ENCODE data around the gene CILP2.

The CILP2 gene

DNA sequence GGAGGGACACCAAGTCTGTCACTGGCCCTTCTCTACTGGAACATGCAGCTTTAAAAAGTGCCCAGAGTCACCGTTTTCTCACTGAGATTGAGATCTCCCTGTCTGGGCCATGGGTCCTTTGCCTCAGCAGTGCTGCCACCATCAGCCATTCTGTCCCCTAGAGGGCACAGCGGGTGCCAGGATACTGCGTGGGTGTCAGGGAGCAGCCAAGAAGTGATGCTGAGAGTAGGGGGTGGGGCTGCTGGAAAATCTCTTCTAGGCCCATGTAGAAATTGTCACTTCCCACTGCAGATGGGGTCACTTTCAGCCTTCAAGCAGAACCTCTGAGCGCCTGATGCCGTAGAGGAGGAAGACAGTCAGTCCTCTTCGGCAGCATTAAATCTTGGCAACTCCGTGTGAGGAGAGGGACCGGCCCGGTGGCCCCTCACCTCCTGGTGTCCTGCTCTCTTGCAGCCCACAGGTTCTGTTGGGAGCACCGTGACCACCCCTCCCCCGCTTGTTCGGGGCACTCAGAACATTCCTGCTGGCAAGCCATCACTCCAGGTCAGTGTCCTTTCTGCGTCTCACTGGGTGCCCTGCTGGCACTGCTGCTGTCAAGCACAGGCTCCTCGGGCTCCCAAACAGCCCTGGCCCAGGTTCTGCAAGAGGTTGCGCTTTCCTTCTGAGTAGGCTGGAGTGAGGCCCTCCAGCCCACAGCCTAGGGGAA lies 44.1 kb upstream of the CILP2 start:
- H3K36me3 ChIP-seq (ENCODE audit: low read length), result no peaks in the 10 kb centered on the region; the same call in 1 of the 2 replicates
- H2AFZ ChIP-seq (ENCODE audit: low read depth, low read length, severe bottlenecking), result no peak overlapping the region
- no peak overlapping the region for H3K4me2 ChIP-seq (ENCODE audit: low read depth, low read length, poor library complexity, severe bottlenecking)
- peaks cover 13% of the 10 kb centered on the region for H3F3A ChIP-seq (ENCODE audit: insufficient read depth)
- H3K9me3 ChIP-seq (ENCODE audit: insufficient read depth, low read length), result no peaks in the 10 kb centered on the region
- no peaks in the 10 kb centered on the region for H4K20me1 ChIP-seq (ENCODE audit: low read depth, low read length)
- H3K27me3 ChIP-seq (ENCODE audit: low read length), result no peaks in the 10 kb centered on the region
- H3K79me2 ChIP-seq (ENCODE audit: insufficient read depth, low read length), result peaks cover 24% of the 10 kb centered on the region
- TF ChIP-seq, protein P1, sequence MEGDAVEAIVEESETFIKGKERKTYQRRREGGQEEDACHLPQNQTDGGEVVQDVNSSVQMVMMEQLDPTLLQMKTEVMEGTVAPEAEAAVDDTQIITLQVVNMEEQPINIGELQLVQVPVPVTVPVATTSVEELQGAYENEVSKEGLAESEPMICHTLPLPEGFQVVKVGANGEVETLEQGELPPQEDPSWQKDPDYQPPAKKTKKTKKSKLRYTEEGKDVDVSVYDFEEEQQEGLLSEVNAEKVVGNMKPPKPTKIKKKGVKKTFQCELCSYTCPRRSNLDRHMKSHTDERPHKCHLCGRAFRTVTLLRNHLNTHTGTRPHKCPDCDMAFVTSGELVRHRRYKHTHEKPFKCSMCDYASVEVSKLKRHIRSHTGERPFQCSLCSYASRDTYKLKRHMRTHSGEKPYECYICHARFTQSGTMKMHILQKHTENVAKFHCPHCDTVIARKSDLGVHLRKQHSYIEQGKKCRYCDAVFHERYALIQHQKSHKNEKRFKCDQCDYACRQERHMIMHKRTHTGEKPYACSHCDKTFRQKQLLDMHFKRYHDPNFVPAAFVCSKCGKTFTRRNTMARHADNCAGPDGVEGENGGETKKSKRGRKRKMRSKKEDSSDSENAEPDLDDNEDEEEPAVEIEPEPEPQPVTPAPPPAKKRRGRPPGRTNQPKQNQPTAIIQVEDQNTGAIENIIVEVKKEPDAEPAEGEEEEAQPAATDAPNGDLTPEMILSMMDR (IDR thresholded peaks at IDR 0.05; ENCODE audit: insufficient read depth, low read length, poor library complexity, severe bottlenecking), result no peak
- TF ChIP-seq EZH2phosphoT487 (conservative IDR thresholded peaks at IDR 0.05; ENCODE audit: low read length), result no peak
- no peaks in the 10 kb centered on the region for H3K9me2 ChIP-seq (replicated peaks; ENCODE audit: insufficient read depth, low read length)
- no peak overlapping the region for H3K4me3 ChIP-seq (ENCODE audit: insufficient read depth, low read length, poor library complexity, severe bottlenecking)
- no peak overlapping the region for H3K27ac ChIP-seq (ENCODE audit: low read depth, low read length)
- no peak overlapping the region for H3K9ac ChIP-seq (ENCODE audit: low read length)

DNA sequence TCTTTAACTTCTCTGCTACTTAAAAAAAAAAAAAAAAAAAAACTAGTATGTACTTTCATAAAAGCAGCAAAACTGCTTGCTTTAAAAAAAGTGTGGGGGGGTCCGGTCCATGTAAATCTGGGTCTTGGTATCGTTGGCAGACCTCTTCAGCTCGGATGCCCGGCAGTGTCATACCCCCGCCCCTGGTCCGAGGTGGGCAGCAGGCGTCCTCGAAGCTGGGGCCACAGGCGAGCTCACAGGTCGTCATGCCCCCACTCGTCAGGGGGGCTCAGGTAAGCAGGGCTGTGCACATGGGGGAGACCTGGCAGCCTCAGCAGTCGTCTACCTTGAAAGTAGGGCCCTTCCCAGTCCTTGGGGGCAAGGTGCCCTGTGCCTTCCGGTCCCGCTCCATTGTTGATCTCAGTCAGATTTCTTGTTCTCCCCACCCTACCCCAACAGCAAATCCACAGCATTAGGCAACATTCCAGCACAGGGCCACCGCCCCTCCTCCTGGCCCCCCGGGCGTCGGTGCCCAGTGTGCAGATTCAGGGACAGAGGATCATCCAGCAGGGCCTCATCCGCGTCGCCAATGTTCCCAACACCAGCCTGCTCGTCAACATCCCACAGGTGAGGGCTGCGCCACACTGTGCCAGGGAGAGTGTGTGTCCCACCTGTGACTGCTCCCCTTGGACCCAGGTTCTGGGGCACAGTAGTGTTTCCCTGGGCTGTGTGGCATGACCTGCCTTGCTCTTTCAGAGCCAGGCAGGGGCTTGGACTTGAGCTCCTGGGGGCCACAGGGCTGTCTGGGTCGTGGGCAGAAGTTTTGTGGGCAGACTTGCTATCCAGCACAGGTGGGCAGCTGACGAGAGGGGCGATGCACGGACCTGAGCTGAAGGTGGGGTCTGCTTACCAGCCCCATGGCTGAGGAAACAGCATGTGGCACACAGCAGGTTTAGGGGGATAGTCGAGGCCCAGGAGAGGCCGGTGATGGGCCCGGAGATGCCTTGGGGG lies 42.2 kb upstream of the CILP2 start:
- no peaks in the 10 kb centered on the region for H3F3A ChIP-seq (ENCODE audit: insufficient read depth)
- H3K4me2 ChIP-seq (ENCODE audit: low read depth, low read length, poor library complexity, severe bottlenecking), result no peak overlapping the region
- no peaks in the 10 kb centered on the region for H4K20me1 ChIP-seq (ENCODE audit: low read depth, low read length)
- H3K79me2 ChIP-seq (ENCODE audit: insufficient read depth, low read length), result peaks cover 11% of the 10 kb centered on the region
- no peaks in the 10 kb centered on the region for H3K9me2 ChIP-seq (replicated peaks; ENCODE audit: insufficient read depth, low read length)
- H3K9ac ChIP-seq (ENCODE audit: low read length), result no peak overlapping the region
- no peaks in the 10 kb centered on the region; the same call in 1 of the 2 replicates for H3K36me3 ChIP-seq (ENCODE audit: low read length)
- no peaks in the 10 kb centered on the region for H3K27me3 ChIP-seq (ENCODE audit: low read length)
- H3K4me3 ChIP-seq (ENCODE audit: insufficient read depth, low read length, poor library complexity, severe bottlenecking), result no peak overlapping the region
- no peaks in the 10 kb centered on the region for H3K9me3 ChIP-seq (ENCODE audit: insufficient read depth, low read length)
- H2AFZ ChIP-seq (ENCODE audit: low read depth, low read length, severe bottlenecking), result no peak overlapping the region
- TF ChIP-seq, protein P1 (IDR thresholded peaks at IDR 0.05; ENCODE audit: insufficient read depth, low read length, poor library complexity, severe bottlenecking), result no peak
- no peak for TF ChIP-seq EZH2phosphoT487 (conservative IDR thresholded peaks at IDR 0.05; ENCODE audit: low read length)
- no peak overlapping the region for H3K27ac ChIP-seq (ENCODE audit: low read depth, low read length)

DNA sequence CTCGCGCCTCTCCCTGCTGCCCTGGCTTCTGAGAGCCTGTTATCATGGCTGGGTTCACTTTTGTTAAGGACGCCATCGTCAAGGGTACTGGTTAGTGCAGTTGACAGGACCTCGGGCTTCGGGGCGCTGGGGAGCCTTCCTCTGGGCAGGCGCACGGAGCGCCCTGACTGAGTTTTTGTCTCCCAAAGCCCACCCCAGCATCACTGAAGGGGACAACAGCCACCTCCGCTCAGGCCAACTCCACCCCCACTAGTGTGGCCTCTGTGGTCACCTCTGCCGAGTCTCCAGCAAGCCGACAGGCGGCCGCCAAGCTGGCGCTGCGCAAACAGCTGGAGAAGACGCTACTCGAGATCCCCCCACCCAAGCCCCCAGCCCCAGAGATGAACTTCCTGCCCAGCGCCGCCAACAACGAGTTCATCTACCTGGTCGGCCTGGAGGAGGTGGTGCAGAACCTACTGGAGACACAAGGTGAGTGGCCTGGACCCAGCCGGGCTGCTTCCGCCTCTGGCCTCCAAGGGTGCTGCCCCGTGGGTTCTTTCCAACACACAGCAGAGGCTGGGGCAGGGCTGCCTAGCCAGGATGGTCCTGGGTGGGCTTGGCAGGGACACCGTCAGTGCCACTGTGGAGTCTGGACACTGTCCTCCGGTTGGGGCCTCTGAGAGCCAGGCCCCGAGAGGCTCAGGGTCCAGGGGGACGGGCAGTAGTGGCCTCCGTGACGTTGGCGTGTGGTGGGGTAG lies 39.6 kb upstream of the CILP2 start:
- Histone ChIP-seq H3K27me3 (ENCODE audit: low read length) (no peaks in the 10 kb centered on the region), H3F3A (ENCODE audit: insufficient read depth) (no peaks in the 10 kb centered on the region), H3K79me2 (ENCODE audit: insufficient read depth, low read length) (no peaks in the 10 kb centered on the region), H2AFZ (ENCODE audit: low read depth, low read length, severe bottlenecking) (no peak overlapping the region), H3K4me3 (ENCODE audit: insufficient read depth, low read length, poor library complexity, severe bottlenecking) (no peak overlapping the region), H3K9ac (ENCODE audit: low read length) (no peak overlapping the region), H3K9me3 (ENCODE audit: insufficient read depth, low read length) (no peaks in the 10 kb centered on the region), H4K20me1 (ENCODE audit: low read depth, low read length) (no peaks in the 10 kb centered on the region), H3K4me2 (ENCODE audit: low read depth, low read length, poor library complexity, severe bottlenecking) (no peak overlapping the region), H3K27ac (ENCODE audit: low read depth, low read length) (no peak overlapping the region), H3K36me3 (ENCODE audit: low read length) (no peaks in the 10 kb centered on the region; the same call in none of the 2 replicates), H3K9me2 (replicated peaks; ENCODE audit: insufficient read depth, low read length) (no peaks in the 10 kb centered on the region)
- TF ChIP-seq, protein P1 (IDR thresholded peaks at IDR 0.05; ENCODE audit: insufficient read depth, low read length, poor library complexity, severe bottlenecking), result no peak
- TF ChIP-seq EZH2phosphoT487 (conservative IDR thresholded peaks at IDR 0.05; ENCODE audit: low read length), result no peak
